Mesendoderm (in vitro differentiated cells): ENCODE data around the gene MAN1B1.

Experiments used
- DNase-seq: peaks from one replicate; pipeline ENCODE4 v3.0.0; 2013
- H2AK5ac ChIP-seq: 2 replicates; pipeline ENCODE4 v1.6.1; 2013; ENCODE audit warnings: low read length, inconsistent platforms
- H2BK120ac ChIP-seq: 2 replicates; pipeline ENCODE4 v1.6.1; 2013; ENCODE audit warnings: low read depth, mild to moderate bottlenecking, low read length, moderate library complexity, mixed read lengths
- H2BK15ac ChIP-seq: replicated peaks from 2 replicates; pipeline ENCODE4 v1.6.1; 2013; ENCODE audit warnings: low read depth, mild to moderate bottlenecking, moderate library complexity
- H2BK5ac ChIP-seq: 2 replicates; pipeline ENCODE4 v1.6.1; 2013; ENCODE audit warnings: low read length, inconsistent platforms
- H3K18ac ChIP-seq: 2 replicates; pipeline ENCODE4 v1.6.1; 2013; ENCODE audit warnings: mild to moderate bottlenecking, low read length, mixed read lengths
- H3K23ac ChIP-seq: one replicate; pipeline ENCODE4 v1.6.1; 2013; ENCODE audit warnings: low read length
- H3K27ac ChIP-seq: 2 replicates; pipeline ENCODE4 v1.5.1; 2013; ENCODE audit warnings: low read depth, mild to moderate bottlenecking, inconsistent platforms, low read length, moderate library complexity
- H3K27me3 ChIP-seq: 2 replicates; pipeline ENCODE4 v1.6.1; 2013; ENCODE audit warnings: low read length, control low read depth, mild to moderate bottlenecking, inconsistent platforms; ENCODE audit not compliant: insufficient read depth, poor library complexity
- H3K36me3 ChIP-seq: 2 replicates; pipeline ENCODE4 v1.6.1; 2013; ENCODE audit warnings: low read length, inconsistent platforms; ENCODE audit not compliant: control insufficient read depth, insufficient read depth
- H3K4ac ChIP-seq: one replicate; pipeline ENCODE4 v1.6.1; 2013; ENCODE audit warnings: low read depth, mild to moderate bottlenecking, low read length, moderate library complexity
- H3K4me1 ChIP-seq: 2 replicates; pipeline ENCODE4 v1.6.1; 2013; ENCODE audit warnings: low read depth, low read length, inconsistent platforms; ENCODE audit not compliant: control insufficient read depth
- H3K4me2 ChIP-seq: 2 replicates; pipeline ENCODE4 v1.6.1; 2013; ENCODE audit warnings: low read length
- H3K4me3 ChIP-seq: 2 replicates; pipeline ENCODE4 v1.5.1; 2013; ENCODE audit warnings: mild to moderate bottlenecking, low read length
- H3K56ac ChIP-seq: one replicate; pipeline ENCODE4 v1.6.1; 2013; ENCODE audit warnings: low read length
- H3K79me1 ChIP-seq: 2 replicates; pipeline ENCODE4 v1.6.1; 2013; ENCODE audit warnings: low read length, inconsistent platforms
- H3K79me2 ChIP-seq: 2 replicates; pipeline ENCODE4 v1.6.1; 2013; ENCODE audit warnings: mild to moderate bottlenecking, low read length; ENCODE audit not compliant: control insufficient read depth, insufficient read depth
- H3K9ac ChIP-seq: 2 replicates; pipeline ENCODE4 v1.6.1; 2013; ENCODE audit warnings: low read length, inconsistent platforms
- H4K5ac ChIP-seq: one replicate; pipeline ENCODE4 v1.6.1; 2013; ENCODE audit warnings: low read length
- H4K8ac ChIP-seq: one replicate; pipeline ENCODE4 v1.6.1; 2013; ENCODE audit warnings: low read depth, mild to moderate bottlenecking, control low read depth, low read length, moderate library complexity
- WGBS: extraction: QIAGEN DNeasy Blood & Tissue Kit; methylation state at CpG from one replicate; pipeline ENCODE4 v1.1.7; 2013; ENCODE audit warnings: low lambda C conversion rate, missing lambda C conversion rate; ENCODE audit not compliant: insufficient coverage; ENCODE audit errors: extremely low coverage; 5-methylcytosine and 5-hydroxymethylcytosine counted together

The MAN1B1 gene

GRCh38 chr9:137126786-137127185 lies 40.0 kb downstream of the MAN1B1 start:
- no peak for DNase-seq

GRCh38 chr9:137127301-137128157 lies 40.7 kb downstream of the MAN1B1 start:
- Histone ChIP-seq H3K79me2 (no peaks in the 10 kb centered on the region), H2BK5ac (no peak overlapping the region), H3K9ac (no peak overlapping the region), H2BK120ac (no peak overlapping the region), H3K4me3 (no peak overlapping the region), H3K36me3 (no peaks in the 10 kb centered on the region), H2BK15ac (no peak overlapping the region), H3K56ac (no peak overlapping the region), H3K27me3 (no peaks in the 10 kb centered on the region), H2AK5ac (no peak overlapping the region), H3K4me1 (no peaks in the 10 kb centered on the region), H3K23ac (no peak overlapping the region), H3K4me2 (no peak overlapping the region), H4K5ac (no peak overlapping the region), H3K18ac (no peak overlapping the region), H3K79me1 (peaks cover 3% of the 10 kb centered on the region), H3K4ac (no peak overlapping the region), H4K8ac (no peak overlapping the region), H3K27ac (no peak overlapping the region)
- no peak for DNase-seq
- no CpG with 5 or more reads among the region's 24 CpGs for WGBS

More at GRCh38 chr9:137126786-137127185, 40.0 kb downstream of the MAN1B1 start:
- no peaks in the 10 kb centered on the region for H3K36me3 ChIP-seq
- H3K56ac ChIP-seq: no peak overlapping the region
- no CpG with 5 or more reads among the region's 3 CpGs for WGBS
- H3K4me1 ChIP-seq: no peaks in the 10 kb centered on the region
- no peaks in the 10 kb centered on the region for H3K79me2 ChIP-seq
- H3K79me1 ChIP-seq: peaks cover 3% of the 10 kb centered on the region
- H2BK15ac ChIP-seq: no peak overlapping the region
- H4K5ac ChIP-seq: no peak overlapping the region
- H3K4ac ChIP-seq: no peak overlapping the region
- no peak overlapping the region for H3K18ac ChIP-seq
- H3K4me2 ChIP-seq: no peak overlapping the region
- H3K4me3 ChIP-seq: no peak overlapping the region
- no peak overlapping the region for H2BK120ac ChIP-seq
- no peak overlapping the region for H4K8ac ChIP-seq
- H3K27ac ChIP-seq: no peak overlapping the region
- no peak overlapping the region for H2AK5ac ChIP-seq
- H2BK5ac ChIP-seq: no peak overlapping the region
- no peak overlapping the region for H3K9ac ChIP-seq
- H3K23ac ChIP-seq: no peak overlapping the region
- no peaks in the 10 kb centered on the region for H3K27me3 ChIP-seq

- H4K5ac ChIP-seq: no peak overlapping the region
- no peak overlapping the region for H2AK5ac ChIP-seq
- no peak overlapping the region for H3K18ac ChIP-seq
- no peak overlapping the region for H3K4ac ChIP-seq
- no peak for DNase-seq
- no peak overlapping the region for H3K4me3 ChIP-seq
- H3K79me2 ChIP-seq: no peaks in the 10 kb centered on the region
- peak overlapping the region; percentile 97 for H3K56ac ChIP-seq
- no peak overlapping the region for H3K23ac ChIP-seq
- no peaks in the 10 kb centered on the region for H3K36me3 ChIP-seq
- H4K8ac ChIP-seq: no peak overlapping the region
- H3K4me1 ChIP-seq: no peaks in the 10 kb centered on the region
- no CpG with 5 or more reads among the region's 19 CpGs for WGBS
- no peak overlapping the region for H3K27ac ChIP-seq
- H3K4me2 ChIP-seq: peak overlapping the region; percentile 47
- no peak overlapping the region for H2BK5ac ChIP-seq
- H3K27me3 ChIP-seq: no peaks in the 10 kb centered on the region
- H3K9ac ChIP-seq: peak overlapping the region; percentile 95
- no peak overlapping the region for H2BK15ac ChIP-seq
- peaks cover 3% of the 10 kb centered on the region for H3K79me1 ChIP-seq
- no peak overlapping the region for H2BK120ac ChIP-seq
Measured at GRCh38 chr9:137128158-137128861, 41.5 kb downstream of the MAN1B1 start.

GRCh38 chr9:137128862-137129455 lies 42.2 kb downstream of the MAN1B1 start:
- Histone ChIP-seq H2BK15ac (no peak overlapping the region), H2BK120ac (no peak overlapping the region), H3K23ac (no peak overlapping the region), H3K36me3 (no peaks in the 10 kb centered on the region), H3K56ac (peak overlapping the region; percentile 97), H3K79me2 (no peaks in the 10 kb centered on the region), H3K4me2 (peak overlapping the region; percentile 47), H3K18ac (peak overlapping the region; percentile 78), H4K5ac (no peak overlapping the region), H3K4me3 (peak overlapping the region; percentile 91), H3K9ac (peak overlapping the region; percentile 95), H4K8ac (peak overlapping the region; percentile 93), H3K27me3 (no peaks in the 10 kb centered on the region), H2AK5ac (no peak overlapping the region), H3K4me1 (no peaks in the 10 kb centered on the region), H3K79me1 (peaks cover 3% of the 10 kb centered on the region), H3K4ac (no peak overlapping the region), H2BK5ac (no peak overlapping the region), H3K27ac (no peak overlapping the region)
- no CpG with 5 or more reads among the region's 37 CpGs for whole genome bisulfite sequencing
- peak; percentile 20 for DNase-seq

GRCh38 chr9:137129456-137130175 lies 42.8 kb downstream of the MAN1B1 start:
- Histone ChIP-seq H3K36me3 (no peaks in the 10 kb centered on the region), H4K5ac (no peak overlapping the region), H3K4me2 (peak overlapping the region; percentile 47), H3K56ac (peak overlapping the region; percentile 97), H4K8ac (peak overlapping the region; percentile 93), H3K18ac (peak overlapping the region; percentile 78), H3K4ac (peak overlapping the region; percentile 61), H3K79me1 (peaks cover 3% of the 10 kb centered on the region), H2BK120ac (no peak overlapping the region), H2BK5ac (no peak overlapping the region), H3K9ac (peak overlapping the region; percentile 95), H3K79me2 (no peaks in the 10 kb centered on the region), H3K4me3 (peak overlapping the region; percentile 91), H3K4me1 (no peaks in the 10 kb centered on the region), H3K23ac (no peak overlapping the region), H2AK5ac (no peak overlapping the region), H3K27me3 (no peaks in the 10 kb centered on the region), H2BK15ac (no peak overlapping the region), H3K27ac (no peak overlapping the region)
- no CpG with 5 or more reads among the region's 86 CpGs for WGBS
- DNase-seq: peak; percentile 91
